GM19455 (cell line): ENCODE data around the gene PCP2.

Experiments used
- ATAC-seq: cut with Tn5 transposase; IDR thresholded peaks from one replicate; pipeline ENCODE4 v1.9.1; 2021; ENCODE audit not compliant: unreplicated experiment

The PCP2 gene

GRCh38 chr19:7620442-7621412 is 12.8 kb downstream of the PCP2 start:
- ATAC-seq, result no peak

DNA sequence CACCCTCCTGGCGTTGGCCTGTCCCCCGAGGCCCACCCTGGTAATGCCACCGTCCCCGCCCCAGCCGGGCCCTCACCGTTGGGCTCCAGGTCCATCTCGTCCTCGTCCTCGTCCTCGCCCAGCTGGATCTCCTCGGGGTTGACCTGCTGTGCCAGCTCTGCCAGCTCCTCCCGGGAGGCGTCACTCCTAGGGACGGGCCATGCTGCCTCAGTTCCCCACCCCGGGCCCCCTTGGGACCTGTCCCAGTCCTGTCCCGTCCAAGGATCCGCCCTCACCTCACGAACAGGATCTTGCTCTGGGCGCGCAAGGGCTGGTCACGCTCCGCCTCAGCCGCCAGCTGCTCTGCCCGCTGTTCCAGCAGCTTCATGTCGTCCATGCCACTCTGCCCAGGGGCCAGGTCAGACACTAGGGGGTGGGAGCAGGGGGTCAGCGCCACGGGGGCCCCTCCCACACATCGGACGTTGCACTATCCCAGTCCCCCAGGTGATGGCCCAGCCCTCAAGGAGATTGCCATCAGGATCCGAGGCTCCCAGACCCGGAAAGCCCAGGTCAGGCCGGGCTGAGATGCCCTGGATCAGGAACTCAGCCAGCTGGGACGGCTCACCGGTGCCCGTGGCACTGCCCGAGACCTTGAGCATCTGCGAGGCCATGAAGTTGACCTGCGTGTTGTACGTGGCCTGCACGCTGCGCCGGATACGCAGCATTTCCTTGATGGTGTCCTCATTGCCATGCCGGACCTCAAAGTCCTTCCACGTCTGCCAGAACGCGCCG is 13.7 kb downstream of the PCP2 start:
- ATAC-seq, result no peak

DNA sequence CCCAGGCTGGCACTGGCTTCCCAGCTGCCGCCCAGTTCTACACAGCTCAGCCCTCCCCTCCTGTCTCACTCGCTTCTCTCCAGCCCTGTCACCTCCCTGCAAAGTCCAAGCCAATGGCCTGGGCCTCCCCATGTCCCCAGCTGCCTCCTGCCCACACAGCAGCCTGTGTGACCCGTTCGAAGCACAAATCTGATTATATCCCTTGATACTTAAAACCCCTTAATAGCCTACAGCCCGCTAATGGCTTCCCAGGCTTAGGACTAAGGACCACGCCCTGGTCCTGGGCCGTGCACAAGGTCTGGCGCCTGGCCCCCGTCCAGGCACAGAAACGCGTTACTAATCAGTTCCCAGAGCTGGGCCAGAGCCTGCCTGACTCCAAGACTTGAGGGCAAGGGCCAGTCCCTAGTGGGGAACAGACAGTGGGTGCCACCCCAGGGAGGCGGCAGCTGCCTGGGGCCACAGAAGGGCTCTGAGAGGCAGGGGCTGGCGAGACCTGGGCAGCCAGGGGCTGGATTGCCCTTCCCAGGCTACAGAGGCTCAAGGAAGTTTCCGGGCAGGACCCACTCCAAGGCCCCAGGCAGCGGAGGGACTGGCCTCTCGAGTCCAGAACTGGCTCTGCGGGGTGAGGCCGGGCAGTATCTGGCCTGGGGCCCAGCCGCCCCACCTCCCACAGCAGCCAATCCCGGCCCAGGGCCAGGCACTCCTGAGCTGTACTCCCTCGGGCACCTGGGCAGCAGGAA is 14.6 kb downstream of the PCP2 start:
- no peak for ATAC-seq

DNA sequence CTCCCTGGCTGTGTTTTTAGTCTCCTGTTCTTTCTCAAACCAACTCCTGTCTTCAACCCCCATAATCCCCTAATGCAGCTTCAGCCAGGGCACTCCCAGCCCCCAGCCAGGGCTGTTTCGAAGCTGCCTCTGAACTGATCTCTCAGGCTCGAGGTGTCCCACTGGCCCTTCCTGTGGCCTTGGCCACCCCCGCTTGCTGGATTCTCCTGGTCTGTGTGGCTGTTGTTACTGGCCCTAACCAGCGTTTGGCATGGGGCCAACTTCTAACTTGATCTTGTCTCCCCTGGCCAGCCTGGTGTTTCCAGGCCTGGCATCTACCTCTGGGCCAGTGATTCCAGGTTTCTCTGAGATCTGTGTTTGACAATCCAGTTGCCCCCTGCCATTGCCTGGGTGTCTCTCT is 15.2 kb downstream of the PCP2 start:
- ATAC-seq, result no peak

GRCh38 chr19:7617735-7618134 is 15.8 kb downstream of the PCP2 start:
- no peak for ATAC-seq

DNA sequence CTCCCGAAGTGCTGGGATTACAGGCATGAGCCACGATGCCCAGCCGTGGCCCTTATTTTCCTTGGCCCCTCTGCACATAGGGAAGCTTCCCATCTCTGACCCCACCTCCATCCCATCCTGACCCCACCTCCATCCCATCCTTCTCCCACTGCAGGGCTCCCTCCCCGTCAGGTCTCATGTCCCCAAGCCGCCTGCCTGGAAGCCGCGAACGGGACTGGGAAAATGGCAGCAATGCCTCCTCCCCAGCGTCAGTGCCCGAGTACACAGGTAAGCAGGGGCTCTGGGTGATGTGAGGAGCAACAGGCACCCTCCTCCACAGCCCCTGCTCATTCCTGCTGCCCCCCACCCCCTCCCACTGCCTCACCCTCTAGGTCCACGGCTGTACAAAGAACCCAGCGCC is 16.3 kb downstream of the PCP2 start:
- ATAC-seq, result no peak

- no peak for ATAC-seq
Observed at GRCh38 chr19:7614859-7615741, 18.4 kb downstream of the PCP2 start.

- no peak for ATAC-seq
Observed at GRCh38 chr19:7612282-7613274, 20.9 kb downstream of the PCP2 start.

DNA sequence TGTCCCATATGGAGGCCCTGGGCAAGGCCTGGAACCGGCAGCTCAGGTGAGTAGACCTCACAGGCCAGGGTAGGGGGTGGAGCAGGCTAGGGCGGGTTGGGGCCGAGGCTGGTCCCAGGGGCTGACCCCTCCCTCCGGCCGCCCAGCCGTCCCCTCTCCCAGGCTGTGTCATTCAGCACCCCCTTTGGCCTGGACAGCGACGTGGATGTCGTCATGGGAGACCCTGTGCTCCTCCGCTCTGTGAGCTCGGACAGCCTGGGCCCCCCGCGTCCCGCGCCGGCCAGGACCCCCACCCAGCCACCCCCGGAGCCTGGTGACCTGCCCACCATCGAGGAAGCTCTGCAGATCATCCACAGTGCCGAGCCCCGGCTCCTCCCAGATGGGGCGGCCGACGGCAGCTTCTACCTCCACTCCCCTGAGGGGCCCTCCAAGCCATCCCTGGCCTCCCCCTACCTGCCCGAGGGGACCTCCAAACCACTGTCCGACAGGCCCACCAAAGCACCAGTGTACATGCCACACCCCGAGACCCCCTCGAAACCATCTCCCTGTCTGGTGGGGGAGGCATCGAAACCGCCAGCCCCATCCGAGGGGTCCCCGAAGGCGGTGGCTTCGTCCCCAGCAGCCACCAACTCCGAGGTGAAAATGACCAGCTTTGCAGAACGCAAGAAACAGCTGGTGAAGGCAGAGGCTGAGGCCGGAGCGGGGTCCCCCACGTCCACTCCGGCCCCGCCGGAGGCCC is 21.8 kb downstream of the PCP2 start:
- no peak for ATAC-seq

- ATAC-seq, result no peak
Observed at GRCh38 chr19:7610491-7611240, 22.9 kb downstream of the PCP2 start.

GRCh38 chr19:7607874-7608560 is 25.5 kb downstream of the PCP2 start:
- no peak for ATAC-seq

DNA sequence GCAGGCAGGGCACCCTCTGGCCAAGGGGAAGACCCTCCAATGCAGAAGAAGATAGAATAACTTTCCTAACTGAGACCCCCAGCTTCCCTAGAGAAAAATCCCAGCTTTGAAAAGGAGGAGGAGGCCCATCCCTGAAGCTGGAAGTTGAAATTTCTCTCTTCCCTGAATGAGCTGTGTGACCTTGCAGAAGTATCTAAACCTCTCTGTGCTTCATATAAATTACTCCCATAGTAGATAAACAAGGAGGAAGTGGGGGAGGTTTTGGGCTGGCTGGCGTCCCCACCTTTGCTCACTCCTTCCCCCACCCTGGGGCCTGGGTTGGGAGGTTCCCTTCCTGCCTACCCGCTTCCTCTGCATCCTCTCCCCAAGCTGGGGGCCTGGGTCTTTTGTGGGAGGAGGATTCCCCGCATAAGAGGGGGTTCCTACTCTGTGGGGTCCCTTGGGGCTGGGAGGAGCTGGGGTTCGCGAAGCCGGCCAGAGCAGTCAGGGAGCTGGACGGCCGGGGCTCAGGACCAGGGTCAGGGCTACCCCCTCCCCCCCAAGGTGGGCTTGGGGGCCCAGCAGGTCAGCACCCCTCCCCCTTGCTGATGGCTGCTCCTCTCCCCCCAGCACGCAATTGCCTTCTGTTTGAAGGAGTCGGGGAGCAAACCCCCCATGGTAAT is 26.2 kb downstream of the PCP2 start:
- no peak for ATAC-seq

DNA sequence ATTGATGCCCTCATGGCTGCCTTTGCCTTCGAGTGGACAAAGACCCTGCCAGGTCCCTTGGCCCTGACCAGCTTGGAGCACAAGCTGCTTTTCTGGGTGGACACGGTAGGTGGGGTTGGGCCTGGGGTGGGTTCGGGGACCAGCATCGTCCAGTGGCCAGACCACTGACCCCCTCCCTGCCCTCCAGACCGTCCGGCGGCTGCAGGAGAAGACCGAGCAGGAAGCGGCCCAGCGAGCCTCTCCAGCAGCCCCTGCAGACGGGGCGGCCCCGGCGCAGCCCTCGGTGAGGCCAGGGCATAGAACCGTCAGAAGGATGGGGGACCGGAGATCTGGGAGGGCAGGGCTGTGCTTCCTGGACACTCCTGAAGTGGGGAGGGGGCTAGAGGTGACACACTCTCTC is 27.2 kb downstream of the PCP2 start:
- no peak for ATAC-seq

DNA sequence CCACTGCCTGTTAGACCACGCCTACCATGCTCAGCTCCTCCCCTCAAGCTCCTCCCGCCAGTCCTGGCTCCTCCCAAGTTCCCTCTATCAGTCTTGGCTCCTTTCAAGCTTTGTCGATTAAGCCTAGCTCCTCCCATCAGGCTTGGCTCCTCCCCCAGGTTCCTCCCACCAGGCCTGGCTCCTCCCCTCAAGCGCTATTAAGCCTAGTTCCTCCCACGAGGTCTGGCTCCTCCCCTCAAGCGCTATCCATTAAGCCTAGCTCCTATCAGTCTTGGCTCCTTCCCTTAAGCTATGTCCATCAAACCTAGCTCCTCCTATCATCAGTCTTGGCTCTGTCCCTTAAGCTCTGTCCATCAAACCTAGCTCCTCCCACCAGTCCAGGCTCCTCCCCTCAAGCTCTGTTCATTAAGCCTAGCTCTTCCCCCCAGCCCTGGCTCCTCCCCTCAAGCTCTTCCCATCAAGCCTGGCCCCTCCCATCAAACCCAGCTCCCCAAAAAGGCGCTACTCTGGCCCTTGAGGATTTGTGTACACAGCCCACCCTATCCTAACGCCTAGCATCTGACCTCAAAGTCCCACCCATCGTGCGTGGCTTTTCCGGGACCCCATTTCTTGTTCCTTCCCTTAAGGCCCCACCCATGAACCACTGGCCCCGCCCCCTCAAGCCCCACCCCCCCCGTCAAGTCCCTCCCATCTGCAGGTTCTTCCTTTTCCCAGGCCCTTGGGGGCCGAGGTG is 27.9 kb downstream of the PCP2 start:
- no peak for ATAC-seq

GRCh38 chr19:7603919-7604318 is 29.6 kb downstream of the PCP2 start:
- ATAC-seq, result no peak

DNA sequence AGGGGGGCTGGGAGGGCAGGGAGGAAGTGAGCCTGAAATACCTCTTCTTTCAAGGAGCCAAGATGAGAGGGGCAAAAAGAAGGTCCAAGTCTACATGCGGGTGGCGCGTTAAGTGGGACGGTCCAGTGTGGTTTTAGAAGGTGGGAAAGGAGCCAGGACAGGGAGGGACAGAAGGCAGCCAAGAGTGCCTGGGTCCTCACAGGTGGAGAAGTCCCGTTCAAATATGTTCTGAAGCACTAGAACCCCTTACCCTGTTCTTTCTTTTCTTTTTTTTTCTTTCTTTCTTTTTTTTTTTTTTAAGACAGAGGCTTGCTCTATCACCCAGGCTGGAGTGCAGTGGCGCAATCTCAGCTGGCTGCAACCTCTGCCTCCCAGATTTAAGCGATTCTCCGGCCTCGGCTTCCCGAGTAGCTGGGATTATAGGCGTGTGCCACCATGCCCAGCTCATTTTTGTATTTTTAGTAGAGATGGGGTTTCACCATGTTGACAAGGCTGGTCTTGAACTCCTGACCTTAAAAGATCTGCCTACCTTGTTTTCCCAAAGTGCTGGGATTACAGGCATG is 30.5 kb downstream of the PCP2 start:
- no peak for ATAC-seq
